CD4-positive, alpha-beta T cell treated with Interleukin-15 for 4 hours (primary cell): ENCODE results near the gene HEBP1.

ENCODE experiments used
- DNase-seq: peaks from one replicate; pipeline ENCODE4 v3.0.0-alpha.2; 2020; ENCODE audit warnings: low spot score

Gene HEBP1

GRCh38 chr12:12951504-12951903 lies 48.6 kb downstream of the HEBP1 start:
- DNase-seq = no peak

DNA sequence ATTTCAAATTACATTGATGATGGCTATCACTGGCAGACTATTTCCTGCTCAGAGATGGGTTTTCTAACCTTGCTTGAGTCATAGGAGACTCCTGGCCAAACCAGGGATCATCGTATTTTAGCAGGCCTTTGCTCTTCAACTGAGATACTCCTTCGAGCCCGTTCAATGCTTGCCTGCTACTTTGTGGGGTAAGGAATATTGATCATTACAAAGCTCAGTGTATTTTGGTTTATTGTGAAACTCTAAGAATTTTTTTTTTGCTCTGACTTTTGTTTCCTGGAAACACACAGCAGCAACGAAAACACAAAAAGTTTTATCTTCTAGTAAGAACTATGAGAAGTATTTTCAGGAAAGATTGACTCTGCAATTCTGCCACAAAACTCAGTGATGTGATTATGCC lies 52.2 kb downstream of the HEBP1 start:
- no peak for DNase-seq

- DNase-seq = no peak
These were observed 53.2 kb downstream of the HEBP1 start for GRCh38 chr12:12946686-12947355.

GRCh38 chr12:12945591-12945990 lies 54.5 kb downstream of the HEBP1 start:
- no peak for DNase-seq

- DNase-seq = no peak
These were observed 56.3 kb downstream of the HEBP1 start for GRCh38 chr12:12943586-12944260.

DNA sequence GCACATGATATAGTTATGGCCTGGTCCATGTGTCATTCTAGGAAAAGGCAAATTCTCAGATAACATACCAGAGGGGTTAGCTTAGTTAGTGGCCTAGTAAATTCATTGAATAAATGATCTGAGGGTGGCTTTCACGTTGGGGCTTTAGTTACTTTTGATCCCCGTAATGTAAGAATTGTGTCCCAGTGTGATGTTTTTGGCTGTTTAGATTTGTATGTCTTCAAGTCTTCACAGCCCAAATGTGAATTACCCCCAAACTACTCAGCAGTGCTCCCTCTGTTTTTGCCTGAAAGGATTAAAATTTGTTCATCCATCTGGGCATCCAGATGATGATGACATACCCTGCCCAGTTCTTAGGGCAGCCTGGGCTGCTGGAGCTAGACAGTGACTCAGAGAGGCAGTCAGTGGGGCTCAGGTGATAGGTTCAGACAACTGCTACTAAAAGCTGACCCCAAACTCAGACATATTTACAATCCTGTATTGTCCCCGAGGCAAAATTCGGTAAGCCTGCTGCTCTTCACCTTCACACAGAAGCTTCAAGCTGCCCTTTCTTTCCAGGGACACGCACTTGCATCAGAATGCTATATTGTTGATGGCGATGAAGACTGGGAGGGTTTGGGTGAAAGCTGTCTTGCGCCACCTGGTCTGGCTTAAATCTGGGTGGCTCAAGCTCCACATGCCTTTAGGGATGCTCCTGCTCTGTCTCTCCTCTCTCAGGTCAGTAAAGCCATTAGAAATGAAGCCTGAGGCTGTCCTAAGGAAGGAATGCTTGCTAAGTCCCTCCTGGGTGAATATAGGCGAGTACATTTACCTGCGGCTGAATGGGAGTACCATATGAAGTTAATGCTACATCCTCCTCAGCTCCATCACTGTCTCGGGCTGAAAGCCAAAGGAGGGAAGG lies 58.4 kb downstream of the HEBP1 start:
- no peak for DNase-seq

- DNase-seq = no peak
These were observed 60.2 kb downstream of the HEBP1 start for GRCh38 chr12:12939888-12940287.

GRCh38 chr12:12938541-12938940 lies 61.5 kb downstream of the HEBP1 start:
- DNase-seq = no peak

- no peak for DNase-seq
These were observed 63.0 kb downstream of the HEBP1 start for GRCh38 chr12:12936983-12937491.

DNA sequence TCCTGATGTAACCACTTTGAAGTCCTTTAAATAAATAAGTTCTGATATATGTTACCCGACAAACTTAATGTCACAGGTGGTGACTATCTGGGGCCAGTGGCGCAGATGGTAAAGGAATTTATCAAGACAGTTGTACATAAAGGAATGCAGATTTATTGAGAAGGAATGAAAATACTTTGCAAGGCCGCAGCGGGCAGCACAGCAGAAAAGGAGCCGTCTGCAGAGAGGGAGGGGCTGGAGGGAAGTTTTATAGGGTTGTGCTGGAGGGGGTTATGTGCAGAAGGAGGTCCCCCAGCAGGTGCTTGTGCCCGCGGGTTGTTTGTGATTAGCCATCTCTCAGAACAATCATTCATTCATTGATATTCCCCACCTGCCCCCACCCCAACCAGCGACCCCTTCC lies 65.5 kb downstream of the HEBP1 start:
- DNase-seq = no peak

DNA sequence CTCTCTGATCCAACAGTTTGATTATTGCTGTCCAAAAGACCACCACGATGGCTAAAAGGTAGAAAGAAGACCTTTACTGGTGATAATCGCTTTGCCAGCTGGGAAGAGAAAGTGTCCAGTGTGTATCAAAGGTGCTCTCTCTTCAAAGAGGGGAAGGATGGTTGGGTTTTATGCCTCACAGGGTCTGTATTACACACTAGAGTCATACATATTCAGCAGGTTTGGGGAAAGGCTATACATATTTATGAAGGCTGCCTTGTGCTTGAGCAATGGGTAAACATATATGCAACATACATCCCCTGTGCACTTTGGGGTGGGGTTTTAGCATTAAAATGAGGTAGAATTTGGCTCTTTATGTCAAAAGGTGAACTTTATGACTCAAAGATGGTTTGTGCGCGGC lies 66.3 kb downstream of the HEBP1 start:
- DNase-seq = no peak

DNA sequence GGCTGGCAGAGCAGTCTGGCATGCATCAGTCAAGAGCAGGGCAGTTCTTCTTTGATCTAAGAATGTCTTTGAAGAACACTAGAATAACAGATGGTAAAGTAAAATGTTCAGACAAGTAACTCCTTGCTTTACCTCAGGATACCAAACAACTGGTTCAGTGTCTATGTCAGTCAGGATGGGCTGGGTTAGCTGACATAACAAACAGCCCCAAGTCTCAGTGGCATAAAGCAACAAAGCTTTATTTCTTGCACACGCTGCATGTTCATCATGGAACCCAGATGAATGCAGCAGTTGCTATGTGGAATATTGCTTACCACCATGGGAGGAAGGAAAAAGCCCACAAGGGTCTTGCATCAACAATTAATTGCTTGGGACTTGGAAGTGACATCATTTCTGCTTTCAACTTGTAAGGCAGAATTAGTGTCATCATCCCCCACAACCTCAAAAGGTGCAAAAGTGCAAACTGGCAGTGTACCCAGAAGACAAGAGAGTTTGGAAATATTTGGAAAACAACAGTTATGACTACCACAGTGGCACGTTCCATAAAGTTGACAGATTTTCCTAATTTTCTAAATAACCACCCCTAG lies 69.3 kb downstream of the HEBP1 start:
- no peak for DNase-seq

- no peak for DNase-seq
These were observed 70.4 kb downstream of the HEBP1 start for GRCh38 chr12:12929696-12930095.

DNA sequence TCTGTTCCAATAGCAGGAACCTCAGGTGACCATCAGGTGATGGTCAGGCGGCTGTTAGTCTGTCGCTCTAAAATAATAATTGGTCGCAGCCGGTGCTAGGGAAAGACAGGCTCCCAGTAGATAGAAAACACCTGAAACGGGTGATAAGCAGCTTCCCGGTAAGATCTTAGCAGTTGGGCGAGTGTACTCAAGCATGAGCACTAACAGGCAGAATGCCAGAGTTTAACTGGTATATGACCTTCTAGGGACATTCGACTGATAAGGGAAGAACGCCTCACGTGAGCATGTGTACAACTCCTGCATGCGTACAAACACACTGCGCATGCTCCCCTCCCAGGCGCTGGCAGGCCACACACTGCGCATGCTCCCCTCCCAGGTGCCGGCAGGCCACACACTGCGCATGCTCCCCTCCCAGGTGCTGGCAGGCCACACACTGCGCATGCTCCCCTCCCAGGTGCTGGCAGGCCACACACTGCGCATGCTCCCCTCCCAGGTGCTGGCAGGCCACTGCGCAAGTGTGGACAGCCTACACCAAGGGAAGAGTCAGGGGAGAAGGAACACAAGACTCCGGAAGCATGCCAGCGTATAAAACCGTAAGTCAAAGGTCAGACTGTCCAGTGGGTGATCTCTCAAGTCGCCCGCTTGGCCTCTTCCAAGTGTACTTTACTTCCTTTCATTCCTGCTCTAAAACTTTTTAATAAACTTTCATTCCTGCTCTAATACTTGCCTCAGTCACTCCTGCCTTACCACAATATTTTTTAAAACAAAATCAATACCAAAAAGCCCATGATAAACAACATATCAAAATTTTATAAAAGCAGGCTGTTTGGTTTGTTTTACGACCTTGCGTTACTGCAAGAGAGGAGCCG lies 72.6 kb downstream of the HEBP1 start:
- peak; percentile 50 for DNase-seq

DNA sequence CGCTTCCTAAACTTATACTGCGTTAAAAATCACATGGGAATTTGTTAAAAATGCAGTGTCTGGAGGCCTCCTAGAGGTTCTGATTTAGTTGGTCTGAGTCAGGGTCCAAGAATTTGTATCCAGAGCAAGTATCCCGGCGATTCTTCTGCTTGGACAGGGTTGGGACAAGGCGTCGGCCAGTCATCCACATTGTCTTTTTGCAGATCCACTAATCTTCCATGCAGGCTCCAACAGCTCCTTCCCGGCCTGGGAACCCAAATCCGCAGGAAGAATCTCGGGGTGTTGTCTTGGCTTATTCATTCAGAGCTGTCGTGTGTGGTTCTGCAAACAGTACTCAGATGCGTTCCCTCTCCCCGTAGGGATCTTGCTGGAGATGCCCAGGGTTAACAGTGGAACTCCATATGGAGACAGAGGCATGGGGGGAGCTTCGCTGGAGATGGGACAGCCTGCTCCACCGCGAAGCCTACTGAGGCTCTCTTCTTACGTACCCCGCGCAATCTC lies 73.4 kb downstream of the HEBP1 start:
- DNase-seq = no peak

DNA sequence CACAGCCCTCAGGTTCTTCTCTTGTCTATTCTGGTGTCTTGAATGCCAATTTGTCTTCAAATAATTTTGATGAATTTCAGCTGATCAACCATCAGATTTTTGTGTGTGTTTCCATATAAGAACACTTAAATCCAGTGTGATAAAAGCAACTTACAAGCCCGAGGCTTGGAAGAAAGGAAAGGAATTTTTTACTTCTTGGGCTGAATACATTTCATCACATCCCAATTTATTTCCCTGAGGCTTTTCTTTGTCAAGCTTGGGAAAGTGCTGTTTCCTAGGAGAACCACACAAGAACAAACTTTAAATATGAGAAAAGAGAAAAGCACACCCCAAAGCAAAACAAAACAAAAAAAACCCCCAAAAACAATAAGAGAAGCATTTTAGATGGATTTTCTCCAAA lies 74.7 kb downstream of the HEBP1 start:
- DNase-seq = no peak
